ENCODE measurements around the gene ATG2B. TPM values are rescaled to one million over a fixed set of nuclear protein-coding genes. Genes with fewer than 3 reads are reported as not detected.

ATG2B gene
- total RNA-seq, 1 donor from 2014 or later = 25.6 TPM

- peaks cover 54% of the 10 kb centered on the region for H3K4me1 Mint-ChIP-seq
- peak overlapping the region; percentile 36 for H3K4me3 Mint-ChIP-seq
- DNase-seq (ENCODE audit: low spot score in 2 of 2, unreplicated experiment in 2 of 2) = no peak
- H3K9me3 Mint-ChIP-seq = peaks cover 11% of the 10 kb centered on the region
- TF ChIP-seq CTCF (IDR thresholded peaks at IDR 0.05; ENCODE audit: unreplicated experiment) = no peak
- peak overlapping the region; percentile 93 for H3K27ac Mint-ChIP-seq
- H3K27me3 Mint-ChIP-seq (ENCODE audit: low read depth) = no peaks in the 10 kb centered on the region
- peaks cover 16% of the 10 kb centered on the region for H3K36me3 Mint-ChIP-seq
Observed at GRCh38 chr14:96256407-96256806, 106.7 kb downstream of the ATG2B start.

GRCh38 chr14:96255501-96256366 lies 107.4 kb downstream of the ATG2B start, which contains the start of gene BDKRB1:
TSS of gene BDKRB1 (plus strand) at chr14:96256210. CDS start at chr14:96263683, 7,473 bp downstream.
- Mint-ChIP-seq H3K9me3 (peaks cover 4% of the 10 kb centered on the region), H3K4me1 (peaks cover 54% of the 10 kb centered on the region), H3K36me3 (peaks cover 11% of the 10 kb centered on the region), H3K27ac (peak within 1 kb of the TSS; percentile 93), H3K27me3 (ENCODE audit: low read depth) (no peaks in the 10 kb centered on the region), H3K4me3 (peak within 1 kb of the TSS; percentile 36)
- no peak for TF ChIP-seq CTCF (IDR thresholded peaks at IDR 0.05; ENCODE audit: unreplicated experiment)
- DNase-seq (ENCODE audit: low spot score in 2 of 2, unreplicated experiment in 2 of 2) = no peak

- Mint-ChIP-seq H3K4me3 (no peak overlapping the region), H3K36me3 (peaks cover 3% of the 10 kb centered on the region), H3K9me3 (no peaks in the 10 kb centered on the region), H3K27ac (peak overlapping the region; percentile 93), H3K27me3 (ENCODE audit: low read depth) (no peaks in the 10 kb centered on the region), H3K4me1 (peaks cover 58% of the 10 kb centered on the region)
- no peak for DNase-seq (ENCODE audit: low spot score in 2 of 2, unreplicated experiment in 2 of 2)
- TF ChIP-seq CTCF (IDR thresholded peaks at IDR 0.05; ENCODE audit: unreplicated experiment) = no peak
Observed at GRCh38 chr14:96254687-96255086, 108.5 kb downstream of the ATG2B start.

DNA sequence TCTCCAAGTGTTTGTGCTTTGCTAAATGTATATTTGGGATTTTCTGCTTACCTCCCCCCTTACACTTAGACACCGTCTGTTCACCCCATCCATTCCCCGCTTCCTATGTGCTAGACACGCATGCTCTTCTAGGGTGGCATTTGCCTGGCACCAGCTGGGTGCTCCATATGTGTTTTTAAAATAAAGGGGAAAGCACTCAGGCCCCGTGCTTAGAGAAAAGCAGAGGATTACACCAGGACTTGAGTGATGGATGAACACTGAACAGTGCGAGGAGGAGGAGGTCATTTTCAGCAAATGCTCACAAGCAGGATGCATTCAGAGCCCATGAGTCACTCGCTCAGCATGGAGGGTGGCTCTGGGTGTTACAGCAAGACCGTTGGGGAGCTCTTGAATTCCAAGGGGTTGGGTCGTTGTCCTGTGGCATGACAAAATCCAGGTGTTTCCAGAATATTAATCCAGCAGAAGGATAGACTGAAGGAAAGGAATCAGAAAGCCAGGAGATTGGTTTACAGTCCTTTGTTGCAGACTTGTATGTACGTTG lies 110.1 kb downstream of the ATG2B start:
- DNase-seq (ENCODE audit: low spot score in 2 of 2, unreplicated experiment in 2 of 2) = peak in 1 of 2 experiments; percentile 58
- no peaks in the 10 kb centered on the region for H3K9me3 Mint-ChIP-seq
- H3K4me3 Mint-ChIP-seq = no peak overlapping the region
- peak overlapping the region; percentile 97 for H3K27ac Mint-ChIP-seq
- H3K4me1 Mint-ChIP-seq = peaks cover 58% of the 10 kb centered on the region
- no peaks in the 10 kb centered on the region for H3K27me3 Mint-ChIP-seq (ENCODE audit: low read depth)
- TF ChIP-seq CTCF (IDR thresholded peaks at IDR 0.05; ENCODE audit: unreplicated experiment) = no peak
- H3K36me3 Mint-ChIP-seq = no peaks in the 10 kb centered on the region

DNA sequence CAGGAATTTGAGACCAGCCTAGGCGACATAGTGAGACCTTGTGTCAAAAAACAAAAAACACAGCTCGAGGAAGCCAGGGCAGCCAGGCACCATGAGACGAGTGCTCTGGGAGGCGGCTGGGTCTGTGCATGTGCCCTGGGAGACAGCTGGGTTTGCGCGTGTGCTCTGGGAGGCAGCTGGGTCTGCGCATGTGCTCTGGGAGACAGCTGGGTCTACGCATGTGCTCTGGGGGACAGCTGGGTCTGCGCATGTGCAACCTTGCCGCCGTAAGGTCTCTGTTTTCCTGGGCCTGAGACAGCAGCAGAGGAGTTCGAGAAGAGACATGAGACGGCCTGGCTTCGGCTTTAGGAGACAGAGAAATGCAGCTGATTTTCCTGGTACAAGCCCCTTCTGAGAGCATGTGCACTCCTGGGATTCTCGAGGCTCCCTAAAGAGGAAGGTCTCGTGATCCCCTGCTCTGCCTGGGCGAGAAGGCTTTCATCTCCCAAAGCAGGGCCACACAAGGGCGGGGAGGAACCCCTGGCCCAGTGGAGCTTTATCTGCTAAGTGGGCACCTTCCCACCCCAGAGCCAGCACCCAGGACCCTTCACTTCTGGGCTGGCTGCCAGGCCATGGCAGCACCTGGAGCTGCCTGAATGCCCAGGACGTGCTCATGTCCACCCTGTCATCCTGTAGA lies 110.7 kb downstream of the ATG2B start:
- Mint-ChIP-seq H3K4me3 (no peak overlapping the region), H3K27me3 (ENCODE audit: low read depth) (no peaks in the 10 kb centered on the region), H3K9me3 (no peaks in the 10 kb centered on the region), H3K4me1 (peaks cover 56% of the 10 kb centered on the region), H3K27ac (peak overlapping the region; percentile 97), H3K36me3 (no peaks in the 10 kb centered on the region)
- no peak for DNase-seq (ENCODE audit: low spot score in 2 of 2, unreplicated experiment in 2 of 2)
- no peak for TF ChIP-seq CTCF (IDR thresholded peaks at IDR 0.05; ENCODE audit: unreplicated experiment)

Data from mesothelial cell of epicardium (in vitro differentiated cells).